Vagina (tissue), 2 donors: ENCODE results near the gene ANO2. TPM values are rescaled to one million over a fixed set of nuclear protein-coding genes. Genes with fewer than 3 reads are reported as not detected.

Experiments used
- DNase-seq, 2 donors: peaks; one replicate each; pipeline ENCODE4 v3.0.0-alpha.2; 2017; ENCODE audit errors: extremely low spot score in 2 of 2
- H3K27ac ChIP-seq: fragments of 200-600 bp; sonication (generic); one replicate; pipeline ENCODE4 v1.5.1; 2019
- H3K27me3 ChIP-seq: fragments of 200-600 bp; sonication (generic); one replicate; pipeline ENCODE4 v1.5.1; 2019
- H3K36me3 ChIP-seq, 2 donors: fragments of 200-600 bp; sonication (generic); one replicate each; pipeline ENCODE4 v1.5.1; 2017 to 2019
- H3K4me1 ChIP-seq: fragments of 200-600 bp; sonication (generic); one replicate; pipeline ENCODE4 v1.5.1; 2019
- H3K4me3 ChIP-seq, 2 donors: fragments of 200-600 bp; sonication (generic); 1 replicate in 1 of 2; 2 replicates in 1 of 2; pipeline ENCODE4 v1.5.1; 2016 to 2019
- H3K9me3 ChIP-seq: fragments of 200-600 bp; sonication (generic); one replicate; pipeline ENCODE4 v1.5.1; 2019
- CTCF ChIP-seq, 3 experiments: fragments of 450-650 bp in 2 of 3; fragments of 200-600 bp in 1 of 3; sonication (generic) in 1 of 3; IDR thresholded peaks; one replicate each; pipeline ENCODE4 v1.5.1; 2017 to 2019; ENCODE audit warnings: antibody characterized with exemption in 3 of 3, mild to moderate bottlenecking in 2 of 3, moderate library complexity in 2 of 3
- POLR2A ChIP-seq, 2 donors: fragments of 450-650 bp; IDR thresholded peaks; one replicate each; pipeline ENCODE4 v1.6.1; 2017; ENCODE audit warnings: antibody characterized with exemption in 2 of 2, mild to moderate bottlenecking in 2 of 2, moderate library complexity in 2 of 2
- POLR2AphosphoS5 ChIP-seq, 2 donors: sonication (generic); formaldehyde crosslinking; IDR thresholded peaks; one replicate each; pipeline ENCODE4 v1.9.0; 2017; ENCODE audit warnings: antibody characterized with exemption in 2 of 2, mild to moderate bottlenecking in 2 of 2, low read depth in 1 of 2; ENCODE audit not compliant: insufficient read depth in 1 of 2
- intact Hi-C: fragments of 100-400 bp; cut with DNase I; formaldehyde crosslinking; loops from one replicate; pipeline ENCODE4 v1.15.1; 2023
- total RNA-seq: library from RNA; depleted of rRNA; stranded (reverse); fragments of >200 nt; gene quantifications from one replicate; pipeline ENCODE4 v1.2.3, GENCODE V29; 2016

The ANO2 gene
- total RNA-seq, 1 donor from 2014 or later, result 18.7 TPM

- Histone ChIP-seq H3K4me3 (no peak overlapping the region), H3K4me1 (no peaks in the 10 kb centered on the region), H3K9me3 (no peaks in the 10 kb centered on the region), H3K27me3 (no peaks in the 10 kb centered on the region), H3K36me3 (no peaks in the 10 kb centered on the region), H3K27ac (no peak overlapping the region)
- TF ChIP-seq POLR2A (IDR thresholded peaks at IDR 0.05), result no peak
- TF ChIP-seq CTCF (IDR thresholded peaks at IDR 0.05), result no peak
- no peak for TF ChIP-seq POLR2AphosphoS5 (IDR thresholded peaks at IDR 0.05; ENCODE audit: insufficient read depth in 1 of 2, low read depth in 1 of 2)
- intact Hi-C loops, result no loop called here
- DNase-seq, result peak; percentile 22 to 56
These were observed 236.7 kb downstream of the ANO2 start for GRCh38 chr12:5708371-5708770.

GRCh38 chr12:5706247-5706646 is 238.8 kb downstream of the ANO2 start:
- H3K9me3 ChIP-seq, result no peaks in the 10 kb centered on the region
- H3K27ac ChIP-seq, result no peak overlapping the region
- TF ChIP-seq POLR2A (IDR thresholded peaks at IDR 0.05) (no peak), CTCF (IDR thresholded peaks at IDR 0.05) (no peak), POLR2AphosphoS5 (IDR thresholded peaks at IDR 0.05; ENCODE audit: insufficient read depth in 1 of 2, low read depth in 1 of 2) (no peak)
- H3K36me3 ChIP-seq, result no peaks in the 10 kb centered on the region
- H3K27me3 ChIP-seq, result no peaks in the 10 kb centered on the region
- H3K4me3 ChIP-seq, result no peak overlapping the region
- H3K4me1 ChIP-seq, result no peaks in the 10 kb centered on the region
- intact Hi-C loops, result no loop called here
- peak in 1 of 2 donors; percentile 64 for DNase-seq

- H3K27me3 ChIP-seq, result no peaks in the 10 kb centered on the region
- no peak for TF ChIP-seq POLR2AphosphoS5 (IDR thresholded peaks at IDR 0.05; ENCODE audit: insufficient read depth in 1 of 2, low read depth in 1 of 2)
- TF ChIP-seq POLR2A (IDR thresholded peaks at IDR 0.05), result no peak
- TF ChIP-seq CTCF (IDR thresholded peaks at IDR 0.05), result no peak
- H3K4me1 ChIP-seq, result no peaks in the 10 kb centered on the region
- peak in 1 of 2 donors; percentile 69 for DNase-seq
- no peak overlapping the region for H3K4me3 ChIP-seq
- H3K9me3 ChIP-seq, result no peaks in the 10 kb centered on the region
- no peak overlapping the region for H3K27ac ChIP-seq
- no peaks in the 10 kb centered on the region for H3K36me3 ChIP-seq
- intact Hi-C loops, result no loop called here
These were observed 239.3 kb downstream of the ANO2 start for GRCh38 chr12:5705791-5706190.

- Histone ChIP-seq H3K36me3 (no peaks in the 10 kb centered on the region), H3K4me1 (peaks cover 7% of the 10 kb centered on the region), H3K27me3 (no peaks in the 10 kb centered on the region), H3K9me3 (no peaks in the 10 kb centered on the region), H3K27ac (no peak overlapping the region), H3K4me3 (no peak overlapping the region)
- DNase-seq, result no peak
- TF ChIP-seq POLR2AphosphoS5 (IDR thresholded peaks at IDR 0.05; ENCODE audit: insufficient read depth in 1 of 2, low read depth in 1 of 2) (no peak), POLR2A (IDR thresholded peaks at IDR 0.05) (no peak), CTCF (IDR thresholded peaks at IDR 0.05) (no peak)
- intact Hi-C loops, result no loop called here
These were observed 250.2 kb downstream of the ANO2 start for GRCh38 chr12:5694759-5695409.

GRCh38 chr12:5692850-5693249 is 252.2 kb downstream of the ANO2 start:
- no peak for TF ChIP-seq POLR2A (IDR thresholded peaks at IDR 0.05)
- TF ChIP-seq CTCF (IDR thresholded peaks at IDR 0.05), result no peak
- TF ChIP-seq POLR2AphosphoS5 (IDR thresholded peaks at IDR 0.05; ENCODE audit: insufficient read depth in 1 of 2, low read depth in 1 of 2), result no peak
- no peak for DNase-seq
- Histone ChIP-seq H3K36me3 (no peaks in the 10 kb centered on the region), H3K27me3 (no peaks in the 10 kb centered on the region), H3K4me1 (peaks cover 7% of the 10 kb centered on the region), H3K9me3 (no peaks in the 10 kb centered on the region), H3K4me3 (no peak overlapping the region), H3K27ac (no peak overlapping the region)
- intact Hi-C loops, result no loop called here
